ENCODE data around the gene FHIT.
A peak's percentile ranks its signal among the peaks of the same experiment; 100 is the strongest.

The FHIT gene

GRCh38 chr3:61251174-61251972 is at the start of gene FHIT:
FHIT (minus strand) TSS chr3:61251452.
- peak; percentile 97 for DNase-seq (ENCODE audit: low spot score)

- DNase-seq (ENCODE audit: low spot score) = no peak
These were observed 49.5 kb upstream of the FHIT start for GRCh38 chr3:61300786-61301185.

- DNase-seq (ENCODE audit: low spot score) = no peak
These were observed 48.7 kb upstream of the FHIT start for GRCh38 chr3:61300006-61300380.

GRCh38 chr3:61299343-61300005 is 48.2 kb upstream of the FHIT start:
- no peak for DNase-seq (ENCODE audit: low spot score)

GRCh38 chr3:61297821-61298220 is 46.6 kb upstream of the FHIT start:
- no peak for DNase-seq (ENCODE audit: low spot score)

GRCh38 chr3:61288446-61288845 is 37.2 kb upstream of the FHIT start:
- DNase-seq (ENCODE audit: low spot score) = peak; percentile 88

GRCh38 chr3:61283876-61284275 is 32.6 kb upstream of the FHIT start:
- DNase-seq (ENCODE audit: low spot score) = no peak

GRCh38 chr3:61278713-61279112 is 27.5 kb upstream of the FHIT start:
- DNase-seq (ENCODE audit: low spot score) = no peak

- DNase-seq (ENCODE audit: low spot score) = no peak
These were observed 26.2 kb upstream of the FHIT start for GRCh38 chr3:61277411-61277810.

- DNase-seq (ENCODE audit: low spot score) = no peak
These were observed 18.2 kb upstream of the FHIT start for GRCh38 chr3:61269435-61269834.

- DNase-seq (ENCODE audit: low spot score) = no peak
These were observed 17.4 kb upstream of the FHIT start for GRCh38 chr3:61268644-61269043.

- no peak for DNase-seq (ENCODE audit: low spot score)
These were observed 13.0 kb upstream of the FHIT start for GRCh38 chr3:61264281-61264680.

- peak; percentile 59 for DNase-seq (ENCODE audit: low spot score)
These were observed 5.9 kb upstream of the FHIT start for GRCh38 chr3:61257148-61257547.

GRCh38 chr3:61253756-61254155 is 2.5 kb upstream of the FHIT start:
- no peak for DNase-seq (ENCODE audit: low spot score)

GRCh38 chr3:61252836-61253235 is 1.6 kb upstream of the FHIT start:
- no peak for DNase-seq (ENCODE audit: low spot score)

GRCh38 chr3:61250784-61251173 is 473 bp downstream of the FHIT start:
- peak; percentile 50 for DNase-seq (ENCODE audit: low spot score)

- DNase-seq (ENCODE audit: low spot score) = peak; percentile 50
These were observed 2.8 kb downstream of the FHIT start for GRCh38 chr3:61248496-61248895.

GRCh38 chr3:61247191-61247590 is 4.1 kb downstream of the FHIT start:
- no peak for DNase-seq (ENCODE audit: low spot score)

- DNase-seq (ENCODE audit: low spot score) = no peak
These were observed 11.4 kb downstream of the FHIT start for GRCh38 chr3:61239871-61240270.

GRCh38 chr3:61237858-61238257 is 13.4 kb downstream of the FHIT start:
- DNase-seq (ENCODE audit: low spot score) = no peak

- no peak for DNase-seq (ENCODE audit: low spot score)
These were observed 14.7 kb downstream of the FHIT start for GRCh38 chr3:61236556-61236955.

- DNase-seq (ENCODE audit: low spot score) = no peak
These were observed 17.5 kb downstream of the FHIT start for GRCh38 chr3:61233746-61234145.

- no peak for DNase-seq (ENCODE audit: low spot score)
These were observed 19.6 kb downstream of the FHIT start for GRCh38 chr3:61231693-61232092.

GRCh38 chr3:61227799-61228198 is 23.5 kb downstream of the FHIT start:
- DNase-seq (ENCODE audit: low spot score) = no peak

All from globus pallidus (tissue), 1 donor.